GM06990 (cell line): ENCODE results near the gene RABGEF1.
"Not testable (repeated sequence)": the region's sequence is repeated elsewhere in the genome, so short reads cannot be mapped to it uniquely, and the experiment has no call there.

Experiments
- DNase-seq: peaks from one replicate; pipeline ENCODE4 v3.0.0-alpha.2; 2011; ENCODE audit not compliant: insufficient read length; ENCODE audit errors: extremely low read depth
- H3K27me3 ChIP-seq: replicated peaks from 2 replicates; pipeline ENCODE4 v1.6.0; 2011; ENCODE audit warnings: low read length; ENCODE audit not compliant: control insufficient read depth, insufficient read depth
- H3K36me3 ChIP-seq: 2 replicates; pipeline ENCODE4 v1.5.1; 2011; ENCODE audit warnings: low read length; ENCODE audit not compliant: control insufficient read depth, insufficient read depth
- H3K4me3 ChIP-seq: replicated peaks from 2 replicates; pipeline ENCODE4 v1.5.1; 2011; ENCODE audit warnings: low read depth, mild to moderate bottlenecking, control low read depth, low read length
- TF ChIP-seq, protein P1 (sequence below): IDR thresholded peaks from 2 replicates; pipeline ENCODE4 v1.5.1; 2011; ENCODE audit warnings: low read length, control low read depth, mild to moderate bottlenecking, inconsistent platforms; ENCODE audit not compliant: insufficient read depth, poor library complexity, severe bottlenecking

RABGEF1 gene

DNA sequence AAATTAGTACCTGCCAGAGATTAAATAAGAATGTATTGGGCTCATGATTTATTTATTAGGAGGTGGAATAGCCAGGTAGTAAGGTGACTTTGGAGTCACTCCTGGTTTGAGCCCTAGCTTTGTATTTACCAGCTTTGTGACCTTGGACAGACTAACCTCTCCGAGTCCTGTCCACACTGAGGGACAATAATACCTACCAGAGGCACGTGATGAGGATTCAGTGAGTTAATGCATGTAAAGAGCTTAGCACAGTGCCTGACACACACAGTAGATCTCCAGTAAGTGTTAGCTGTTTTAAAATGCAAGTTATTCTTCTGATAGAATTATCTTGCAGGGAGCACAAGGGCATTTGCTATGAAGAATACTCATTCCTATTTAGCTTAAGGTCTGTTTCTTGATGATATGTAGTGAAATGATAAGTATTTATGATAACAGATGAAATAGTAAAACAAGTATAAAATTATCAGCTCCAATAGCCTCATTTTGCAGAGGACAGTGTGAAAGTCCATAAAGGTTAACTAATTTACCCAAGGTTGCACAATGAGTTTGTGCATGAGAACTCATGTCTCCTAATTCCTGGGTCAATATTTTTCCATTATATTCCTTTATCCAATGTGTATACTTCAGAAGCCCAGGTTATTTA, 36.4 kb downstream of the RABGEF1 start:
- DNase-seq, result no peak
- Histone ChIP-seq H3K36me3 (peaks cover 6% of the 10 kb centered on the region), H3K4me3 (no peak overlapping the region), H3K27me3 (no peaks in the 10 kb centered on the region)
- TF ChIP-seq, protein P1, sequence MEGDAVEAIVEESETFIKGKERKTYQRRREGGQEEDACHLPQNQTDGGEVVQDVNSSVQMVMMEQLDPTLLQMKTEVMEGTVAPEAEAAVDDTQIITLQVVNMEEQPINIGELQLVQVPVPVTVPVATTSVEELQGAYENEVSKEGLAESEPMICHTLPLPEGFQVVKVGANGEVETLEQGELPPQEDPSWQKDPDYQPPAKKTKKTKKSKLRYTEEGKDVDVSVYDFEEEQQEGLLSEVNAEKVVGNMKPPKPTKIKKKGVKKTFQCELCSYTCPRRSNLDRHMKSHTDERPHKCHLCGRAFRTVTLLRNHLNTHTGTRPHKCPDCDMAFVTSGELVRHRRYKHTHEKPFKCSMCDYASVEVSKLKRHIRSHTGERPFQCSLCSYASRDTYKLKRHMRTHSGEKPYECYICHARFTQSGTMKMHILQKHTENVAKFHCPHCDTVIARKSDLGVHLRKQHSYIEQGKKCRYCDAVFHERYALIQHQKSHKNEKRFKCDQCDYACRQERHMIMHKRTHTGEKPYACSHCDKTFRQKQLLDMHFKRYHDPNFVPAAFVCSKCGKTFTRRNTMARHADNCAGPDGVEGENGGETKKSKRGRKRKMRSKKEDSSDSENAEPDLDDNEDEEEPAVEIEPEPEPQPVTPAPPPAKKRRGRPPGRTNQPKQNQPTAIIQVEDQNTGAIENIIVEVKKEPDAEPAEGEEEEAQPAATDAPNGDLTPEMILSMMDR, result no peak

DNA sequence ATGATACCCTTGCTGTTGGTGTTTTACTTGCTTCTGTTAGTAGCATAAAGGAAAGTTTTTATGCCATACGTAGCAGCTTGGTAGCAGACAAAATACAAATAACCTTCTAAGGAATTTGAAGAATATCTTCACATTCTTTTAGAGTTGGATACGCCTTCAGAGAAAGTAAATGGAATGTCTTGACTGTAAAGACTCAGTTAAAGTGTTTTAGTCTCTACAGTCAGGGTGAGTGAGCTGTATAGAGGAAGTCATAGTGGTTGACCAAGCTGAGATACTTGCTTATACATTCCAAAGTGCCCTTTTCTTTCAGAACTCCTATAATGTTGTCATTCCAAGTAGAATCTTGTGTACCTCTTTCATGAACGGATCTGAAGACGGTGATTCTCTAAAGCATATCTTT, 37.7 kb downstream of the RABGEF1 start:
- TF ChIP-seq, protein P1, result no peak
- Histone ChIP-seq H3K27me3 (no peaks in the 10 kb centered on the region), H3K4me3 (no peak overlapping the region), H3K36me3 (peaks cover 6% of the 10 kb centered on the region)
- no peak for DNase-seq

DNA sequence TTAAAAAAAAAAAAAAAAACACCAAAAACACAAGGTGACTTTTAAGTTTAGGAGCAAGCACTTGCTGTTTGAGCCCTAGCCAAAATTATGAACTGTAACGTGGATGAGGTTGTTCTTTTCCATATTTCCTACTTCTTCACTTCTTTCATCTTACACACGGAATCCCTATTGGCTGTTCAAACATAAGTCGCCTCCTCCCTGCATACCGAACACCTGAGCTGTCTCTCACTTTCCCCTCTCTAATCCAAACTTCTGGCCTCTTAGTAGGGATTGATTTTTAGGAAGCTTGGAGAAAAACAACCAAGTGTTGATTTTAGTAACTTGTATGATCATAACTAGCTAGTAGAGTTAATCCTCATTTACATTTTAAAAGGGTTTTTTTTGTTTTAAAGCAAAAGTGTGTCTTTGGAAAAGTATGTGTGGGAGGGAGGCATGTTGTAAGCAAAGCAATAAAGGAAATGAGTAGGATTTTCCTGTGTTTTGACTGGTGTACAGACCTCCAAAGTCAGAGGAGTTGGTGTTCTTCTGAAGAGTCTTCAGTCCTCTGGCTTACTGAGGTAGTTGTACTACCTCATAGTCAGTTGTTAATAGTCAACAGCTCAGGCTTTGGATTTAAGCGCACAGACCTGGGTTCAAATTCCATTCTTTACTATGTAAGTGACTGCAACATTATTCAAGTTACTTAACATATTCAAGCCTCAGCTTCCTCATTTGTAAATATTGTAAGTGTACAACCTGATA, 39.3 kb downstream of the RABGEF1 start:
- Histone ChIP-seq H3K4me3 (no peak overlapping the region), H3K36me3 (peaks cover 4% of the 10 kb centered on the region), H3K27me3 (no peaks in the 10 kb centered on the region)
- TF ChIP-seq, protein P1, result no peak
- no peak for DNase-seq

DNA sequence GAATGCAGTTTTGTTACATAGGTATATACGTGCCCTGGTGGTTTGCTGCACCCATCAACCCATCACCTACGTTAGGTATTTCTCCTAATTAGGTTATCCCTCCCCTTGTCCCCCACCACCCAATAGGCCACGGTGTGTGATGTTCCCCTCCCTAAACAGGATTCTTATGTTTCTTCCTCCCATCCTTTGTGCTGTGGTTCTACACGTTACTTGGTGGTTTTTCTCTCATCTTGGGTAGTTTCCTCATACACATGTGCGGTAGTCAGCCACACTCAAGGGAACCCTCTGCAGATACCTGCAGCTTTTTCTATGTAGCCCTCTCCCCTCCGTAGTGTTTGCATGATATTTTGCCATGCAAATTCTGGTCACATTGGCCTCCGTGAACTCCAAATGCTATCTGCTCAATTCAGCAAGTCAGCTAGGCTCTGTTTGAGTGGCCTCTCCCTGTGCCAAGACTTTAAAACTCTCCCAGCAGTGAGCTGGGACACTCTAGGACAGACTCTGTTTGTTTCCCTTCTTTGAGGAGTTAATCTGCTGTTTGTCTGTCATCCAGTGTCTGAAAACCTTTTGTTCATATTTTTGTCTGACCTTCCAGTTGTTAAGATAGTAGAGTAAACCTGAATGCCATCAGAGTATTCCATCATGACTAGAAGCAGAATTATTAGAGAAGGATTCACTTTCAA, 41.0 kb downstream of the RABGEF1 start:
- Histone ChIP-seq H3K36me3 (peaks cover 4% of the 10 kb centered on the region), H3K27me3 (no peaks in the 10 kb centered on the region), H3K4me3 (no peak overlapping the region)
- TF ChIP-seq, protein P1, result no peak
- DNase-seq, result no peak

DNA sequence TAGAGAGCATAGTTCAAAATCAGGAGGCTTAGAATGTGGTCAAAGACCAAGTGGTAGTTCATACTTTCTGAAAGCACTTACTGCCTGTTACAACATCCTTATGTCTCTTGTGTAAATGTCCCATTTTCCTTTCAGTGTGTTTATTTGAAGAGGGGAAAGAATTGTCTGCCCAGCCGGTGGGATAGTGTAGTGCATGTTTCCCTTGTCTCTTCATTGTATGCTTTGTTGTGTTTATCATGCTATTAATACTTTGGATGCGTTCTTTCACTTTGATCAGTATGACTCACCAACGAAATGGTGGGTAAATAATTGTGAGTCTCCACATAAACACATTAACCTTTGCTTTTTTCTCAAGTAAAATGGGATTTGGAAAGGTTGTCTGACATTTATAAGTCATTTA, 42.3 kb downstream of the RABGEF1 start:
- DNase-seq, H3K4me3 ChIP-seq, H3K27me3 ChIP-seq, H3K36me3 ChIP-seq: not testable (repeated sequence)

DNA sequence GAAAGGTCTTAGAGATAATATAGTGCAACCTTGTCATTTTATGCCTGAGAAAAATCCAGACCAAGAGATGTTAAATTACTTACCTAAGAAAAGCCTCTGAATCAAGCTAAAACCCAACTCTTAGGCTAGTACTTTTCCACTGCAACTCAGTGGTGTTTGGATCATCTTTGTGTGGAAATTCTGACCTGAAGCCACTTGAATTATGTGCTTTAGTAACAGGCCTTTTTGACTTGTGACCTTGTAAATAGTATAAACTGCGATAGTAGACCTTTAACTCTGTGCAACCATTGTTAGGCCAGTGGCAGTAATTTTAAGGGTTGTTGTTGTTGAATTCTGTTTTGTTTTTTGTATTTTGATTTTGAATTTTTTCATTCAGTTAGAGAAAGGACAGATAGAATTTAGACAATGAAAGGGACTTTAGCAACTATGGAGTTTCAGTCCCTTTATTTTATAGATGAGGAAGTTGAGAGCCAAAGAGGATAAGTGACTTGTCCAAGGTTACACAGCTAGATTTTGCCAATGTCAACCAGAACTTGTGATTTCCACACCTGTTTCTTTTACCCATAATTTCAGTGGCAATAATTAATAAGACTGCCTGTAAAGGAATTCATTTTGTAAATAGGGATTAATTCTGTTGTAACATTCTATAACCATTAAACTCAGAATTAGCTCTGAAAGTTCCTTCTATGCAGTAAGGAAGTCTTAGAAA, 43.5 kb downstream of the RABGEF1 start:
- not testable (repeated sequence) for H3K27me3 ChIP-seq, H3K4me3 ChIP-seq, DNase-seq, H3K36me3 ChIP-seq
